SK-N-SH (cell line): ENCODE data around the gene PRM1. TPM values are rescaled to one million over a fixed set of nuclear protein-coding genes. Genes with fewer than 3 reads are reported as not detected.

Experiments used
- CTCF ChIA-PET: fragments of 300-600, 350-600 bp; formaldehyde crosslinking; extraction: SDS; loops from one replicate; lab custom pipeline; 2021; lab: Yijun Ruan, JAX
- POLR2A ChIA-PET: fragments of 350-600 bp; sonication (Branson Sonifier 250); formaldehyde crosslinking; extraction: SDS; loops from one replicate; lab custom pipeline; 2020; ENCODE audit warnings: antibody characterized with exemption, inconsistent platforms; lab: Yijun Ruan, JAX
- DNase-seq: peaks from one replicate; pipeline ENCODE4 v3.0.0; 2012
- H2AFZ ChIP-seq: fragments of 200-600 bp; sonication (generic); 2 replicates; pipeline ENCODE4 v1.8.1; 2016; ENCODE audit warnings: antibody characterized with exemption, mild to moderate bottlenecking, low read depth
- H3F3A ChIP-seq: fragments of 200-600 bp; sonication (generic); replicated peaks from 2 replicates; pipeline ENCODE3; 2016; ENCODE audit warnings: antibody characterized with exemption, mild to moderate bottlenecking; ENCODE audit not compliant: insufficient read depth
- H3K27ac ChIP-seq, 2 experiments: fragments of 200-500 bp in 1 of 2; fragments of 200-600 bp in 1 of 2; sonication (Bioruptor generic) in 1 of 2; sonication (generic), shearing (Covaris generic) in 1 of 2; 2 replicates each; pipeline versions ENCODE4 v1.5.1 to v1.6.1; 2014 to 2016; ENCODE audit warnings: low read depth in 2 of 2, inconsistent platforms in 1 of 2, low read length in 1 of 2, mild to moderate bottlenecking in 1 of 2, mixed read lengths in 1 of 2
- H3K27me3 ChIP-seq: fragments of 200-600 bp; sonication (generic), shearing (Covaris generic); 2 replicates; pipeline ENCODE4 v1.6.1; 2016; ENCODE audit warnings: mixed run types; ENCODE audit not compliant: insufficient read depth
- H3K36me3 ChIP-seq, 2 experiments: fragments of 200-500 bp in 1 of 2; fragments of 200-600 bp in 1 of 2; sonication (Bioruptor generic) in 1 of 2; sonication (generic) in 1 of 2; replicated peaks in 1 of 2; 2 replicates each; pipeline versions ENCODE3 to v1.5.1; 2014 to 2016; ENCODE audit warnings: low read length in 1 of 2, mild to moderate bottlenecking in 1 of 2; ENCODE audit not compliant: insufficient read depth in 2 of 2, control insufficient read depth in 1 of 2
- H3K4me1 ChIP-seq, 2 experiments: fragments of 200-500 bp in 1 of 2; fragments of 200-600 bp in 1 of 2; sonication (Bioruptor generic) in 1 of 2; sonication (generic), shearing (Covaris generic) in 1 of 2; 2 replicates each; pipeline versions ENCODE4 v1.5.1 to v1.6.1; 2014 to 2016; ENCODE audit warnings: low read depth in 1 of 2, low read length in 1 of 2, mixed run types in 1 of 2; ENCODE audit not compliant: insufficient read depth in 2 of 2, control insufficient read depth in 1 of 2
- H3K4me2 ChIP-seq: fragments of 200-600 bp; sonication (generic), shearing (Covaris generic); 2 replicates; pipeline ENCODE4 v1.6.1; 2017; ENCODE audit warnings: mixed run types
- H3K4me3 ChIP-seq, 2 experiments: fragments of 200-500 bp in 1 of 2; fragments of 200-600 bp in 1 of 2; sonication (Bioruptor generic) in 1 of 2; sonication (generic), shearing (Covaris generic) in 1 of 2; 2 replicates each; pipeline versions ENCODE4 v1.5.1 to v1.8.1; 2014 to 2016; ENCODE audit warnings: low read depth in 2 of 2, inconsistent platforms in 1 of 2, low read length in 1 of 2, mild to moderate bottlenecking in 1 of 2, mixed read lengths in 1 of 2, moderate library complexity in 1 of 2
- H3K79me2 ChIP-seq: fragments of 200-600 bp; sonication (generic); 2 replicates; pipeline ENCODE4 v1.8.1; 2017; ENCODE audit warnings: mild to moderate bottlenecking; ENCODE audit not compliant: insufficient read depth
- H3K9ac ChIP-seq: fragments of 200-600 bp; sonication (generic); 2 replicates; pipeline ENCODE4 v1.6.1; 2017; ENCODE audit warnings: mixed run types
- H3K9me2 ChIP-seq: fragments of 200-600 bp; sonication (generic); 2 replicates; pipeline ENCODE4 v1.6.1; 2017; ENCODE audit warnings: mixed run types
- H3K9me3 ChIP-seq: fragments of 200-600 bp; sonication (generic); 2 replicates; pipeline ENCODE4 v1.6.1; 2017; ENCODE audit warnings: mixed run types, mild to moderate bottlenecking, moderate library complexity
- H4K20me1 ChIP-seq: fragments of 200-600 bp; sonication (generic); 2 replicates; pipeline ENCODE4 v1.6.1; 2017; ENCODE audit warnings: mild to moderate bottlenecking, mixed run types; ENCODE audit not compliant: insufficient read depth
- CHD2 ChIP-seq: fragments of 150-350 bp; IDR thresholded peaks from 2 replicates; pipeline ENCODE4 v1.6.1; 2018; ENCODE audit warnings: low read length; ENCODE audit not compliant: partially characterized antibody
- ELF1 ChIP-seq: IDR thresholded peaks from 2 replicates; pipeline ENCODE4 v1.4.0; 2012
- EZH2phosphoT487 ChIP-seq: fragments of 200-600 bp; sonication (generic); IDR thresholded peaks from 2 replicates; pipeline ENCODE4 v1.6.1; 2017; ENCODE audit warnings: low read depth, mixed run types, mild to moderate bottlenecking, antibody characterized with exemption, moderate library complexity, borderline replicate concordance
- FOXJ3 ChIP-seq: sonication (generic); formaldehyde crosslinking; IDR thresholded peaks from 2 replicates; pipeline ENCODE4 v1.5.1; 2020; ENCODE audit warnings: mild to moderate bottlenecking, missing genetic modification reagents
- FOXM1 ChIP-seq: IDR thresholded peaks from 2 replicates; pipeline ENCODE4 v1.4.0; 2012; ENCODE audit warnings: low read depth, mild to moderate bottlenecking
- GABPA ChIP-seq: IDR thresholded peaks from 2 replicates; pipeline ENCODE4 v1.4.0; 2012; ENCODE audit warnings: low read depth, mild to moderate bottlenecking
- JUND ChIP-seq: IDR thresholded peaks from 2 replicates; pipeline ENCODE4 v1.4.0; 2012
- POLR2AphosphoS5 ChIP-seq: IDR thresholded peaks from 2 replicates; pipeline ENCODE4 v1.6.1; 2012; ENCODE audit warnings: low read depth, low read length
- RFX5 ChIP-seq: IDR thresholded peaks from 2 replicates; pipeline ENCODE4 v1.6.1; 2012; ENCODE audit warnings: mild to moderate bottlenecking, improper control_type of control experiment, low read length
- SIN3A ChIP-seq: IDR thresholded peaks from 2 replicates; pipeline ENCODE4 v1.6.1; 2012; ENCODE audit warnings: low read depth, mild to moderate bottlenecking, low read length, moderate library complexity, borderline replicate concordance
- SMC3 ChIP-seq: IDR thresholded peaks from 2 replicates; pipeline ENCODE4 v1.6.1; 2012; ENCODE audit warnings: low read depth, low read length, improper control_type of control experiment
- TAF1 ChIP-seq: IDR thresholded peaks from 2 replicates; pipeline ENCODE4 v1.6.1; 2012; ENCODE audit warnings: low read depth, mild to moderate bottlenecking, low read length, moderate library complexity, borderline replicate concordance
- TEAD4 ChIP-seq: IDR thresholded peaks from 2 replicates; pipeline ENCODE4 v1.4.0; 2012; ENCODE audit warnings: mild to moderate bottlenecking, borderline replicate concordance; ENCODE audit not compliant: insufficient read depth
- YY1 ChIP-seq: IDR thresholded peaks from 2 replicates; pipeline ENCODE4 v1.4.0; 2012; ENCODE audit warnings: low read depth, mild to moderate bottlenecking
- WGBS: methylation state at CpG from one replicate; pipeline ENCODE4 v1.1.6; 2017; ENCODE audit warnings: low lambda C conversion rate; 5-methylcytosine and 5-hydroxymethylcytosine counted together
- polyA plus RNA-seq, 3 experiments: library from polyadenylated mRNA; depleted of rRNA; stranded (reverse); fragments of >200 nt; gene quantifications; 2 replicates each; pipeline ENCODE4 v1.2.3, GENCODE V29; 2012
- TF ChIP-seq, protein P1 (sequence below): IDR thresholded peaks from 2 replicates; pipeline ENCODE4 v1.4.0; 2012; ENCODE audit warnings: low read depth
- TF ChIP-seq, protein P2 (sequence below): IDR thresholded peaks from 2 replicates; pipeline ENCODE4 v1.6.1; 2012; ENCODE audit warnings: mild to moderate bottlenecking, low read depth, low read length, moderate library complexity
- TF ChIP-seq, protein P3 (sequence below): IDR thresholded peaks from 2 replicates; pipeline ENCODE4 v1.4.0; 2012; ENCODE audit warnings: low read depth, borderline replicate concordance

The PRM1 gene
- polyA plus RNA-seq, 1 of the 3 experiments (the other 2 are of a cell fraction) = not detected

DNA sequence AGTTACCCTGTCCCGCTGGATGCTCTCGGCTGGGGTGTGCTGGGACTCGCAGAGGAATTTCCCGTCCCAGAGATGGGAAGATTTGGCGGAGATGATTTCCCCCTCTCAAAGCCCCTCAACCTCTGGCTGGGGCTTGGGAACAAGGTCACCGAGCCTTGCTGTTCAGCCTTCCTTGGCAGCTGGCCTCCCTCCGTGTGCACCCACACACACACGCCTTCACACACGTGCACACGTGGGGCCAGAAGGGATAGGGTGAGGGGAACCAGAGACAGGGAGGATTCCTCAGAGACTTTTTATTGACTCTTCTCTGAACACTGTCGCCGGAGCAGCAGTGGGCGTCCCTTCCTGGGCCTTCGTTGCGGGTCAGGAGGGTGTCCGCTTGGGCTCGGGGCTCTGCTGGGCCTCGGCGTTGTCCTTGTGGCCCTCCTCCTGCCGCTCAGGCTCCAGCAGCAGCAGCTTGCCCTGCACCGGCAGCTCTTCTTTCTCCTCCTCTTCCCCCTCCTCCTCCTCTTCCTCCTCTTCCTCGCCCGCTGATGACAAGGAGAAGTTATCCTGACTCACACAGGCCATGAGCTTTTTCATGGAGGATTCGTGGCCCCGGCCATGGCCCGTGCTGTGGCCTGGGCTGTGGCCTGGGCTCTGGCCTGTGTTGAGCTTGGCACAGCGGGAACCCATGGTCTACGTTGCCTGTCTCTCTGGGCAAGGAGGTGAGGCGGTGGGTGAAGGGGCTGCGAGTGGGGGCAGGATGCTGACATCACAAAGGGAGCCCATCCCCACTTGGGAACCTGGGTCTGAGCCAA is 8.0 kb downstream of the PRM1 start, which contains the start of gene PRM3 (continued):
- TF ChIP-seq, protein P1, sequence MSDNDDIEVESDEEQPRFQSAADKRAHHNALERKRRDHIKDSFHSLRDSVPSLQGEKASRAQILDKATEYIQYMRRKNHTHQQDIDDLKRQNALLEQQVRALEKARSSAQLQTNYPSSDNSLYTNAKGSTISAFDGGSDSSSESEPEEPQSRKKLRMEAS = no peak
- TF ChIP-seq JUND (no peak), EZH2phosphoT487 (no peak), GABPA (no peak), ELF1 (no peak)
- TF ChIP-seq, protein P2, sequence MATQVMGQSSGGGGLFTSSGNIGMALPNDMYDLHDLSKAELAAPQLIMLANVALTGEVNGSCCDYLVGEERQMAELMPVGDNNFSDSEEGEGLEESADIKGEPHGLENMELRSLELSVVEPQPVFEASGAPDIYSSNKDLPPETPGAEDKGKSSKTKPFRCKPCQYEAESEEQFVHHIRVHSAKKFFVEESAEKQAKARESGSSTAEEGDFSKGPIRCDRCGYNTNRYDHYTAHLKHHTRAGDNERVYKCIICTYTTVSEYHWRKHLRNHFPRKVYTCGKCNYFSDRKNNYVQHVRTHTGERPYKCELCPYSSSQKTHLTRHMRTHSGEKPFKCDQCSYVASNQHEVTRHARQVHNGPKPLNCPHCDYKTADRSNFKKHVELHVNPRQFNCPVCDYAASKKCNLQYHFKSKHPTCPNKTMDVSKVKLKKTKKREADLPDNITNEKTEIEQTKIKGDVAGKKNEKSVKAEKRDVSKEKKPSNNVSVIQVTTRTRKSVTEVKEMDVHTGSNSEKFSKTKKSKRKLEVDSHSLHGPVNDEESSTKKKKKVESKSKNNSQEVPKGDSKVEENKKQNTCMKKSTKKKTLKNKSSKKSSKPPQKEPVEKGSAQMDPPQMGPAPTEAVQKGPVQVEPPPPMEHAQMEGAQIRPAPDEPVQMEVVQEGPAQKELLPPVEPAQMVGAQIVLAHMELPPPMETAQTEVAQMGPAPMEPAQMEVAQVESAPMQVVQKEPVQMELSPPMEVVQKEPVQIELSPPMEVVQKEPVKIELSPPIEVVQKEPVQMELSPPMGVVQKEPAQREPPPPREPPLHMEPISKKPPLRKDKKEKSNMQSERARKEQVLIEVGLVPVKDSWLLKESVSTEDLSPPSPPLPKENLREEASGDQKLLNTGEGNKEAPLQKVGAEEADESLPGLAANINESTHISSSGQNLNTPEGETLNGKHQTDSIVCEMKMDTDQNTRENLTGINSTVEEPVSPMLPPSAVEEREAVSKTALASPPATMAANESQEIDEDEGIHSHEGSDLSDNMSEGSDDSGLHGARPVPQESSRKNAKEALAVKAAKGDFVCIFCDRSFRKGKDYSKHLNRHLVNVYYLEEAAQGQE = no peak

DNA sequence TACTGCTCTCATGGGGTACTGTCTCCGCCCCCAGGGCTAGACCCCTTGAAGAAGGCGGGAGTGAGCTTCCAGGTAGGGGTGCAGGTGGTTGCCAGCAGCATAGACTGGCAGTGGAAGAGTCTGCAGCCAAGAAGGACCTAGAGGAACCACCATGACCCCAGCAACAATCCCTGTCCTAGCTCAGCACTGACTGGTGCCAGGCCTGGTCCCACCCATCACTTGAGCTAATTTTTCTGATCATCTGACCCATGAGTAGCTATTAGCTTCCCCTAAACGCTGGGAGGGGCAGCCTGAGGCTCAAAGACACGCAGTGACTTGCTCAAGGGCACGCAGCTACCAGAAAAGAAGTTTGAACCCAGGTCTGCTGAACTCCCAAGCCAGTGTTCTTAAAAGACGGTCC is 8.6 kb downstream of the PRM1 start:
- no peak overlapping the region for H3K4me3 ChIP-seq
- DNase-seq = no peak
- H3K79me2 ChIP-seq = no peaks in the 10 kb centered on the region
- H3K9me3 ChIP-seq = no peaks in the 10 kb centered on the region
- POLR2A ChIA-PET = no interaction called here
- H3K4me2 ChIP-seq = no peak overlapping the region
- H3F3A ChIP-seq = no peaks in the 10 kb centered on the region
- no peak overlapping the region for H3K27ac ChIP-seq
- TF ChIP-seq SMC3 (no peak), SIN3A (no peak), POLR2AphosphoS5 (no peak), FOXM1 (no peak), FOXJ3 (CRISPR knock-in tag) (no peak), TEAD4 (no peak), EZH2phosphoT487 (no peak), YY1 (no peak), CHD2 (no peak), RFX5 (no peak), TAF1 (no peak)
- TF ChIP-seq, protein P2 = no peak
- TF ChIP-seq, protein P3, sequence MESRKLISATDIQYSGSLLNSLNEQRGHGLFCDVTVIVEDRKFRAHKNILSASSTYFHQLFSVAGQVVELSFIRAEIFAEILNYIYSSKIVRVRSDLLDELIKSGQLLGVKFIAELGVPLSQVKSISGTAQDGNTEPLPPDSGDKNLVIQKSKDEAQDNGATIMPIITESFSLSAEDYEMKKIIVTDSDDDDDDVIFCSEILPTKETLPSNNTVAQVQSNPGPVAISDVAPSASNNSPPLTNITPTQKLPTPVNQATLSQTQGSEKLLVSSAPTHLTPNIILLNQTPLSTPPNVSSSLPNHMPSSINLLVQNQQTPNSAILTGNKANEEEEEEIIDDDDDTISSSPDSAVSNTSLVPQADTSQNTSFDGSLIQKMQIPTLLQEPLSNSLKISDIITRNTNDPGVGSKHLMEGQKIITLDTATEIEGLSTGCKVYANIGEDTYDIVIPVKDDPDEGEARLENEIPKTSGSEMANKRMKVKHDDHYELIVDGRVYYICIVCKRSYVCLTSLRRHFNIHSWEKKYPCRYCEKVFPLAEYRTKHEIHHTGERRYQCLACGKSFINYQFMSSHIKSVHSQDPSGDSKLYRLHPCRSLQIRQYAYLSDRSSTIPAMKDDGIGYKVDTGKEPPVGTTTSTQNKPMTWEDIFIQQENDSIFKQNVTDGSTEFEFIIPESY = no peak
- TF ChIP-seq, all 33 proteins: peak for 0
- H3K36me3 ChIP-seq = no peaks in the 10 kb centered on the region
- no peaks in the 10 kb centered on the region for H4K20me1 ChIP-seq
- H3K9ac ChIP-seq = no peak overlapping the region
- no peaks in the 10 kb centered on the region for H3K4me1 ChIP-seq
- 71% methylated on average over 5 of the region's 6 CpGs for WGBS
- CTCF ChIA-PET = interaction anchor here (0.9 to 2.5 kb wide), 4 partner anchors 11 to 308 kb away, joined by 3 to 9 read pairs (median 5); partner anchors contain the start of gene SOCS1
- H3K9me2 ChIP-seq = no peaks in the 10 kb centered on the region
- H2AFZ ChIP-seq = no peak overlapping the region
- no peaks in the 10 kb centered on the region; the same call in none of the 2 replicates for H3K27me3 ChIP-seq
